Peyer's patch (tissue), 4 donors: ENCODE results near the gene EPAS1.

Experiments used
- POLR2A ChIP-seq, 2 donors: fragments of 450-650 bp; IDR thresholded peaks; one replicate each; pipeline ENCODE4 v1.5.1; 2017; ENCODE audit warnings: antibody characterized with exemption in 2 of 2, mild to moderate bottlenecking in 2 of 2, moderate library complexity in 2 of 2
- TF ChIP-seq, protein P1 (sequence below), 6 experiments: fragments of 450-650 bp in 4 of 6; fragments of 200-600 bp in 2 of 6; sonication (generic) in 1 of 6; IDR thresholded peaks; one replicate each; pipeline ENCODE4 v1.5.1; 2017 to 2019; ENCODE audit warnings: antibody characterized with exemption in 6 of 6, mild to moderate bottlenecking in 3 of 6, moderate library complexity in 1 of 6

DNA sequence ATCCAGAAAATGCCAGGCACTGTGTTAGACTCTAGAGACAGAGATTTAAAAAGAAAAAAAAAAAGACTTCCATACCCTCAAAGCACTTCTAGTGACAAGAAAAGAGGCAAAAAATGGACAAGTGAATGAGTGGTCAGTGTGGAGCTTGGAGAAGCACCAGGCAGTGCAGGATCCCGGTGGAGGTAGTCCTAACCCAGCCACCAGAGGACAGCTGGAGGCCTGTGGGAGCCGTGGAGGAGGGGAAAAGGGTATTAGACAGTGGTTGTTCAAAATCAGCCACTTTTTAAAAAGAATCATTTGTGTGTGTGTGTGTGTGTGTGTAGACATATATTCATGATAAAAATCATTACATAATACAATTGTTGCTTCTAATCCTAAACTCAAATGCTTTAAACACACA lies 32.8 kb upstream of the EPAS1 start:
- no peak for TF ChIP-seq POLR2A (IDR thresholded peaks at IDR 0.05)
- TF ChIP-seq, protein P1, sequence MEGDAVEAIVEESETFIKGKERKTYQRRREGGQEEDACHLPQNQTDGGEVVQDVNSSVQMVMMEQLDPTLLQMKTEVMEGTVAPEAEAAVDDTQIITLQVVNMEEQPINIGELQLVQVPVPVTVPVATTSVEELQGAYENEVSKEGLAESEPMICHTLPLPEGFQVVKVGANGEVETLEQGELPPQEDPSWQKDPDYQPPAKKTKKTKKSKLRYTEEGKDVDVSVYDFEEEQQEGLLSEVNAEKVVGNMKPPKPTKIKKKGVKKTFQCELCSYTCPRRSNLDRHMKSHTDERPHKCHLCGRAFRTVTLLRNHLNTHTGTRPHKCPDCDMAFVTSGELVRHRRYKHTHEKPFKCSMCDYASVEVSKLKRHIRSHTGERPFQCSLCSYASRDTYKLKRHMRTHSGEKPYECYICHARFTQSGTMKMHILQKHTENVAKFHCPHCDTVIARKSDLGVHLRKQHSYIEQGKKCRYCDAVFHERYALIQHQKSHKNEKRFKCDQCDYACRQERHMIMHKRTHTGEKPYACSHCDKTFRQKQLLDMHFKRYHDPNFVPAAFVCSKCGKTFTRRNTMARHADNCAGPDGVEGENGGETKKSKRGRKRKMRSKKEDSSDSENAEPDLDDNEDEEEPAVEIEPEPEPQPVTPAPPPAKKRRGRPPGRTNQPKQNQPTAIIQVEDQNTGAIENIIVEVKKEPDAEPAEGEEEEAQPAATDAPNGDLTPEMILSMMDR (IDR thresholded peaks at IDR 0.05): no peak
